DMS53 (cell line): Measurements from ENCODE around the gene AEN.

Source experiments
- DNase-seq: peaks from one replicate; lab custom pipeline; 2025; lab: John Stamatoyannopoulos, UW

The AEN gene

GRCh38 chr15:88620995-88621772 is at the start of gene AEN:
Gene AEN (plus strand): TSS chr15:88621340. CDS start chr15:88626210, 4,870 bp downstream.
- DNase-seq, result peak; percentile 97

- DNase-seq, result peak; percentile 11
Observed at GRCh38 chr15:88571852-88572259, 49.3 kb upstream of the AEN start.

- DNase-seq, result no peak
Observed at GRCh38 chr15:88574077-88574476, 47.1 kb upstream of the AEN start.

GRCh38 chr15:88574655-88575054 is 46.5 kb upstream of the AEN start:
- peak; percentile 31 for DNase-seq

GRCh38 chr15:88579322-88579721 is 41.8 kb upstream of the AEN start:
- no peak for DNase-seq

- peak; percentile 38 for DNase-seq
Observed at GRCh38 chr15:88580532-88580931, 40.6 kb upstream of the AEN start.

GRCh38 chr15:88586401-88587162 is 34.6 kb upstream of the AEN start:
- DNase-seq, result no peak

- no peak for DNase-seq
Observed at GRCh38 chr15:88590759-88591158, 30.4 kb upstream of the AEN start.

GRCh38 chr15:88591384-88591783 is 29.8 kb upstream of the AEN start:
- DNase-seq, result no peak

- DNase-seq, result peak; percentile 69
Observed at GRCh38 chr15:88603885-88604284, 17.3 kb upstream of the AEN start.

GRCh38 chr15:88604381-88605188 is 16.6 kb upstream of the AEN start:
- peak; percentile 76 for DNase-seq

- DNase-seq, result peak; percentile 73
Observed at GRCh38 chr15:88605189-88606069, 15.7 kb upstream of the AEN start.

GRCh38 chr15:88606070-88606794 is 14.9 kb upstream of the AEN start:
- DNase-seq, result peak; percentile 69

- DNase-seq, result no peak
Observed at GRCh38 chr15:88607951-88608350, 13.2 kb upstream of the AEN start.

GRCh38 chr15:88608607-88609181 is 12.4 kb upstream of the AEN start:
- DNase-seq, result no peak

GRCh38 chr15:88609344-88610090 is 11.6 kb upstream of the AEN start:
- DNase-seq, result peak; percentile 17

GRCh38 chr15:88610701-88611231 is 10.4 kb upstream of the AEN start:
- DNase-seq, result no peak

GRCh38 chr15:88612186-88612796 is 8.8 kb upstream of the AEN start:
- no peak for DNase-seq
